T-helper 2 cell treated with Interferon-gamma antibody and Interleukin-4, amounts not matched to agents 5 μg/mL and 100 μg/mL, for 36 hours (primary cell): ENCODE data around the gene PCGF1.

Source experiments
- DNase-seq: peaks from one replicate; pipeline ENCODE4 v3.0.0; 2021; ENCODE audit warnings: low spot score
- H3K27ac Mint-ChIP-seq: one replicate; pipeline ENCODE4 v1.8.0; 2021; ENCODE audit warnings: mild to moderate bottlenecking, mixed read lengths
- H3K27me3 Mint-ChIP-seq: one replicate; pipeline ENCODE4 v1.8.0; 2021; ENCODE audit warnings: low read depth, mixed read lengths
- H3K36me3 Mint-ChIP-seq: one replicate; pipeline ENCODE4 v1.8.0; 2021; ENCODE audit warnings: low read depth, mixed read lengths
- H3K4me1 Mint-ChIP-seq: one replicate; pipeline ENCODE4 v1.8.0; 2021; ENCODE audit warnings: low read depth, mixed read lengths
- H3K4me3 Mint-ChIP-seq: one replicate; pipeline ENCODE4 v1.8.0; 2022; ENCODE audit warnings: mild to moderate bottlenecking, moderate library complexity, mixed read lengths
- H3K9me3 Mint-ChIP-seq: one replicate; pipeline ENCODE4 v1.8.0; 2021; ENCODE audit warnings: mixed read lengths

Gene PCGF1

GRCh38 chr2:74530239-74531187, 23.0 kb upstream of the PCGF1 start:
- Mint-ChIP-seq H3K27ac (peak overlapping the region; percentile 94), H3K9me3 (no peaks in the 10 kb centered on the region), H3K4me1 (peaks cover 38% of the 10 kb centered on the region), H3K4me3 (peak overlapping the region; percentile 98), H3K27me3 (no peaks in the 10 kb centered on the region), H3K36me3 (peaks cover 56% of the 10 kb centered on the region)
- DNase-seq, result peak; percentile 64

GRCh38 chr2:74529357-74530238, 22.1 kb upstream of the PCGF1 start, which contains the start of the genes AUP1 and HTRA2:
Gene AUP1, minus strand, starts transcription at chr2:74529706. Its CDS starts 77 bp downstream, at chr2:74529629.
Gene HTRA2, plus strand, starts transcription at chr2:74529933. Its CDS starts 74 bp downstream, at chr2:74530007.
- H3K4me3 Mint-ChIP-seq, result peak within 1 kb of the TSS; percentile 98
- H3K9me3 Mint-ChIP-seq, result no peaks in the 10 kb centered on the region
- DNase-seq, result peak; percentile 96
- no peaks in the 10 kb centered on the region for H3K27me3 Mint-ChIP-seq
- peaks cover 38% of the 10 kb centered on the region for H3K4me1 Mint-ChIP-seq
- H3K36me3 Mint-ChIP-seq, result peaks cover 60% of the 10 kb centered on the region
- H3K27ac Mint-ChIP-seq, result peak within 1 kb of the TSS; percentile 94

GRCh38 chr2:74528600-74529356, 21.3 kb upstream of the PCGF1 start:
- no peak for DNase-seq
- Mint-ChIP-seq H3K4me3 (peak overlapping the region; percentile 98), H3K27me3 (no peaks in the 10 kb centered on the region), H3K36me3 (peaks cover 58% of the 10 kb centered on the region), H3K27ac (peak overlapping the region; percentile 94), H3K4me1 (peaks cover 38% of the 10 kb centered on the region), H3K9me3 (no peaks in the 10 kb centered on the region)

- H3K9me3 Mint-ChIP-seq, result no peaks in the 10 kb centered on the region
- no peaks in the 10 kb centered on the region for H3K27me3 Mint-ChIP-seq
- no peak for DNase-seq
- peak overlapping the region; percentile 98 for H3K4me3 Mint-ChIP-seq
- H3K4me1 Mint-ChIP-seq, result peaks cover 38% of the 10 kb centered on the region
- peak overlapping the region; percentile 94 for H3K27ac Mint-ChIP-seq
- H3K36me3 Mint-ChIP-seq, result peaks cover 56% of the 10 kb centered on the region
These were observed 20.2 kb upstream of the PCGF1 start for GRCh38 chr2:74527741-74528140.

GRCh38 chr2:74526649-74527230, 19.2 kb upstream of the PCGF1 start:
- Mint-ChIP-seq H3K36me3 (peaks cover 47% of the 10 kb centered on the region), H3K9me3 (no peaks in the 10 kb centered on the region), H3K4me3 (no peak overlapping the region), H3K4me1 (peaks cover 32% of the 10 kb centered on the region), H3K27ac (peak overlapping the region; percentile 16), H3K27me3 (no peaks in the 10 kb centered on the region)
- DNase-seq, result no peak

- Mint-ChIP-seq H3K4me1 (peaks cover 25% of the 10 kb centered on the region), H3K27me3 (no peaks in the 10 kb centered on the region), H3K36me3 (peaks cover 41% of the 10 kb centered on the region), H3K4me3 (peak within 1 kb of the TSS; percentile 44), H3K27ac (peak within 1 kb of the TSS; percentile 16), H3K9me3 (no peaks in the 10 kb centered on the region)
- no peak for DNase-seq
These were observed 18.5 kb upstream of the PCGF1 start, which contains the start of gene DQX1 for GRCh38 chr2:74525717-74526648. Gene DQX1, minus strand, starts transcription at chr2:74526231. Its CDS starts 502 bp downstream, at chr2:74525729.

GRCh38 chr2:74524955-74525716, 17.6 kb upstream of the PCGF1 start:
- no peak for DNase-seq
- H3K4me3 Mint-ChIP-seq, result no peak overlapping the region
- peaks cover 38% of the 10 kb centered on the region for H3K36me3 Mint-ChIP-seq
- H3K27me3 Mint-ChIP-seq, result peaks cover 3% of the 10 kb centered on the region
- H3K27ac Mint-ChIP-seq, result no peak overlapping the region
- H3K4me1 Mint-ChIP-seq, result peaks cover 20% of the 10 kb centered on the region
- no peaks in the 10 kb centered on the region for H3K9me3 Mint-ChIP-seq

GRCh38 chr2:74524005-74524404, 16.5 kb upstream of the PCGF1 start:
- H3K36me3 Mint-ChIP-seq, result peaks cover 35% of the 10 kb centered on the region
- no peaks in the 10 kb centered on the region for H3K9me3 Mint-ChIP-seq
- no peak overlapping the region for H3K27ac Mint-ChIP-seq
- H3K4me1 Mint-ChIP-seq, result peaks cover 20% of the 10 kb centered on the region
- no peak overlapping the region for H3K4me3 Mint-ChIP-seq
- DNase-seq, result no peak
- H3K27me3 Mint-ChIP-seq, result peaks cover 15% of the 10 kb centered on the region

- Mint-ChIP-seq H3K36me3 (peaks cover 23% of the 10 kb centered on the region), H3K27ac (no peak overlapping the region), H3K4me1 (peaks cover 14% of the 10 kb centered on the region), H3K27me3 (peaks cover 30% of the 10 kb centered on the region), H3K4me3 (no peak overlapping the region), H3K9me3 (no peaks in the 10 kb centered on the region)
- no peak for DNase-seq
These were observed 15.0 kb upstream of the PCGF1 start for GRCh38 chr2:74522516-74522915.

GRCh38 chr2:74516650-74517049, 9.2 kb upstream of the PCGF1 start:
- Mint-ChIP-seq H3K9me3 (no peaks in the 10 kb centered on the region), H3K4me3 (peak overlapping the region; percentile 76), H3K36me3 (peaks cover 8% of the 10 kb centered on the region), H3K27me3 (peaks cover 73% of the 10 kb centered on the region), H3K27ac (no peak overlapping the region), H3K4me1 (peaks cover 16% of the 10 kb centered on the region)
- no peak for DNase-seq

- peak; percentile 71 for DNase-seq
- peaks cover 78% of the 10 kb centered on the region for H3K27me3 Mint-ChIP-seq
- peaks cover 20% of the 10 kb centered on the region for H3K4me1 Mint-ChIP-seq
- H3K36me3 Mint-ChIP-seq, result peaks cover 8% of the 10 kb centered on the region
- peak overlapping the region; percentile 76 for H3K4me3 Mint-ChIP-seq
- H3K9me3 Mint-ChIP-seq, result no peaks in the 10 kb centered on the region
- no peak overlapping the region for H3K27ac Mint-ChIP-seq
These were observed 8.6 kb upstream of the PCGF1 start for GRCh38 chr2:74515981-74516633.
